Ovary (tissue), 3 donors: ENCODE measurements around the gene RPTOR.

Experiments used
- CTCF ChIP-seq, 3 donors: fragments of 450-650 bp in 2 of 3; fragments of 200-600 bp in 1 of 3; IDR thresholded peaks; one replicate each; pipeline versions ENCODE4 v1.5.1 to v1.8.0; 2016 to 2022; ENCODE audit warnings: antibody characterized with exemption in 3 of 3, mild to moderate bottlenecking in 1 of 3
- POLR2A ChIP-seq: fragments of 450-650 bp; IDR thresholded peaks from one replicate; pipeline ENCODE4 v1.6.1; 2017; ENCODE audit warnings: antibody characterized with exemption, mild to moderate bottlenecking, moderate library complexity
- donor health status: DM: no; HTN: no; CAD: no.

GRCh38 chr17:80619535-80620235, 75.0 kb downstream of the RPTOR start:
- TF ChIP-seq CTCF (IDR thresholded peaks at IDR 0.05) (no peak), POLR2A (no peak)
